GM19438 (cell line): ENCODE results near the gene DYNLT3.
A peak's percentile ranks its signal among the peaks of the same experiment; 100 is the strongest.

Experiments used
- ATAC-seq: cut with Tn5 transposase; IDR thresholded peaks from one replicate; pipeline ENCODE4 v1.9.1; 2021; ENCODE audit warnings: low read depth; ENCODE audit not compliant: unreplicated experiment

DYNLT3 gene

DNA sequence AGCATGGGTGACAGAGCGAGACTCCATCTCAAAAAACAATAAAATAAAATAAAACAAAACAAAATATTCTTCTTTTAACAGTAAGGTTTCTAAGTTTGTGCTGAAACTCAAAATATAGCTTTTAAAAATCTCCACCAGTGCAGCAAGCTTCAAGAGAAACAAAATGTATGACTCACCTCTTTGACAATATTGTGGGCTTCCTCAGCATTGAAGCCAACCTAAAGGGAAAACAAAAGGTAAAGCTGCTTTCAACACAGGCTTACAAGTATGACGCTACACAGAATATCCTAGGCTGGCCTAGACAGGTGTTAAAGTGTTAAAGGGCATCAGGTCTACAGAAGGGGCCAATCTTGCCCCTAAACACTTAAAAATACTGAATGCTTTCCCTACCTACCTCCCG lies 1.2 kb downstream of the DYNLT3 start:
- no peak for ATAC-seq

GRCh38 chrX:37844622-37845021 lies 2.7 kb downstream of the DYNLT3 start:
- no peak for ATAC-seq

DNA sequence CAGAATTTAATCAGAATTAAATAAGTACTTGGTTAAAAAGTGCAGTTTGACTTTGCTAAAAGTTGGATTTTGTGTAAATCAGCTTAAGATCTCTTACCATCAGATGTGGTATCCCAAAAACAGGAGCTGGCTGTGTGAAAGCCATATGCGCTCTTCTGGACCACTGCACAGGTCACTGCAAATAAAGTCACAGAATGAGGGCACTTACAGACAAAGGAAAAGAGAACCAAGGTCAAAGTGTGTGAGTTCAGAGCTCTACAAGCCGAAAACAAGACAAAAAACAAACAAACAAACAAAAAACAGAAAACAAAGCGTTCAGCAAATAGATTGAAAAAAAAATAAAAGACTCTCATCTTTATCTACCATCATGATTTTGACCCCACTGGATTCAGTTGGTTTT lies 6.4 kb downstream of the DYNLT3 start:
- ATAC-seq = no peak

- ATAC-seq = no peak
Measured at GRCh38 chrX:37834937-37835336, 12.4 kb downstream of the DYNLT3 start.

DNA sequence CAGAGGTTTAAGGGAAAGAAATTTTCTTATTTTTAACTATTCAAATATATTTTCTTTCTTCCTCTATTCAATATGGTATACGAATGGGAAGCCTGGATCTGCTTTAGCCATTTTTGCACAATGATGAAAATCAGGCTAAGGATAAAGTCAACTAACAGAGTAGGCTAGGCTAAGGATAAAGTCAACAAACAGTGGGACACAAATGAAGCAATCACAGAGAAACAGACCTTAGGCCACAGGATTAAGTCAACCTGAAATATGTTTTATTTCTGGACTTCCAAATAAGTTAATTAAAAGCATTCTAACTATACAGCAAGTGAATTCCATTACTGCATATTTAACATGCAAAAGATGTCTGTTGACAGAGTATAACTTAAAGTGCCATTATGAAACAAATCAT lies 17.0 kb downstream of the DYNLT3 start:
- no peak for ATAC-seq

GRCh38 chrX:37829721-37830120 lies 17.6 kb downstream of the DYNLT3 start:
- ATAC-seq = no peak

- peak; percentile 67 for ATAC-seq
Measured at GRCh38 chrX:37825215-37825842, 22.0 kb downstream of the DYNLT3 start.

DNA sequence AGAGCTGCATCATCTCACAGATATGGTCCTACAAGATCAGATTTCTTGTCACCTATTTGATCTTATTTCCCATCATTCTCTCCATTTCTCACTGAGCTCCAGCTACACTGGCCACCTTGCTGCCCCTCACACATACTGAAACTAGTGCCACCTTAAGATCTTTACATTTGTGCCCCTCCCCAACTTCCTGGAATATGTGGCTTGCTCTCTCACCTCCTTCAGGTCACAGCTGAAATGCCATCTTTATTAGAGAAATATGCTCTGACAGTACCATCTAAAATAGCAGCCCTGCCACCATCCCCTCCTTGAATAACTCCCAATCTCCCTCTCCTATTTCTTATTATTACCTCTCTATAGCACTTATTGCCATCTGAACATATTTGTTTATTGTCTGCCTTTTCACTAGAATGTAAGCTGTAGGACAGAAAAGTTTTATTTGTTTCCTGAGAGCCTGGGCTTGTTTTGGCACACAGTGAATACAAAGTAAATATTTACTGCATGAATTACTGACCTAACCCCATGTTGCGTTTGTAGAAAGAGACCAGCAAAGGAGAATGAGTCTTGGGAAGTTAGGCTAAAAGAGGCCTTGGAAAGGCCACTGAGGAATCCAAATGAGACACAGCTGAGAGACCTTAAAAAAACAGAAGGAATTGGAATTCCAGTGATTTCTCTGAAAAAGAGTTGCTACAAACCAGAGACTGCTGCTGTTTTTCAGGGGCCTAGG lies 22.7 kb downstream of the DYNLT3 start:
- no peak for ATAC-seq

DNA sequence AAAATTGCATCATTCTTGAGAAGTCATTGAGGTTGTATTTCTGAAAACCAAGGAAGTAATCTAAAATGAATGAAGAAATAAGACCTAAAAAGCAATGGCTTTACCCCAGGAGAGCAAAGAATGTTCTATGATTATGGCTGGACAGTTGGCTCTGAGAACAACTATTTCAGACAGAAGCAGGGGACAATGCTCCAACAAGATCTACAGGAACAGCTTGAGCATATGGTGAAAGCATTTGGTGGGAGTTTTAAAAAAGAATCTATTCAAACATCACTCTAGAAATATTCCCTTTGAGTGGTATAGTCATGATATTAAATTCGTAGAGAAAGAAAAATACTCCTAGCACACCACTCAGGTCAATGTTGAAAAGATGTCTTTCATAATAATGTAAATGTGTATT lies 26.7 kb downstream of the DYNLT3 start:
- ATAC-seq = no peak

DNA sequence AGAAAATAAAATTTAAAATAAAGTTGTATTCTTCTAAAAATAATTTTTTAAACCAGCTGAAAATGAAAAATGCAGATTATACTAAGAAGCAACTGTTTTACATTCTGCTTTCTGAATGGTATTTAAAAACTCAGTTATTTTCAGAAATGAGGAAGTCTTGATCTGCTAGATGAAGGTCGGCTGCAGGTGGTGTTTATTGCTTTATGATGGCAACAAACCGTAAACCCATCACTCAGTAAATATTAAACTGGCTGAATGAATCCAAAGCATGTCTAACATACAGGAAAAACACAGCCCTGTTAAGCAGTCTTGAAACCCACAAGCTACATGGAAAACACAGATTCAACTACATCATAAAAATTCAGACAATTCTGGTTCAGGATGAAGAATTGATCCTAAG lies 29.3 kb downstream of the DYNLT3 start:
- peak; percentile 62 for ATAC-seq

GRCh38 chrX:37817579-37817978 lies 29.8 kb downstream of the DYNLT3 start:
- ATAC-seq = peak; percentile 45

DNA sequence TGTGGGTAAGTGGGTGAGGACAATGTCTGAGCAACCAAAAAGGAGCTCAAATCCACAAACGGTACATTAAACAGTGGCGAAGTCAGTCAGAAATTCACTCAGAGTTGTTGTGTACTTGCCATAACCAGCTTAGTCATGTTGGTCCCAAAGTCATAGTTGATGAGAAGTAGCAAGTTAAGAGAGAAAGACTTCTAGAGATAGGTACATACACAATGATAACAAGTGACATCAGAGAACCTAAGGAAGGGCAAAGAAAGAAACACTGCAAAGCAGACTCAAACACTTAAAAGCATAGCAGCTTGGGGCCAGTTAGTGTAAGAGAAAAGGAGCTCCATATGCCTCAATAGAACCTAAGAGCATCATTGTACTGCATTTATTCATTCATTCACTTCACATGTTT lies 30.2 kb downstream of the DYNLT3 start:
- ATAC-seq = no peak

DNA sequence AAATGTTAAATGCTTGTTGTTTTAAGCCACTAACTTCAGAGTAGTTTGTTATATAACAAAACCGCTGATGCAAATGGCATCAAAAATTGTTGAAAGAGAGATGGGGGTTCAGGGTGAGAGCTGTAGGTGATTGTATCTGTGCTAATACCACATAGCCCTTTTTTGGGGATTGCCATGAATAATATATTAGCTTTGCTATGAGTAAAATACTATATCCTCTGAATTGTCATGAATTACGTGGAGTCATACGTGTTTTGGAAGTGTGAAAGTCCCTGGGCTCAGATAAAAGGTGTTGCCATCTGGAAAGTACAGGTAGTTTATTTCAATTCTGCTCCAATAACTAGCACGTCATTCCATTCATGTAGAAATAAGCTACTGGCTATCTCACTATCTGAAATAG lies 30.6 kb downstream of the DYNLT3 start:
- ATAC-seq = no peak

DNA sequence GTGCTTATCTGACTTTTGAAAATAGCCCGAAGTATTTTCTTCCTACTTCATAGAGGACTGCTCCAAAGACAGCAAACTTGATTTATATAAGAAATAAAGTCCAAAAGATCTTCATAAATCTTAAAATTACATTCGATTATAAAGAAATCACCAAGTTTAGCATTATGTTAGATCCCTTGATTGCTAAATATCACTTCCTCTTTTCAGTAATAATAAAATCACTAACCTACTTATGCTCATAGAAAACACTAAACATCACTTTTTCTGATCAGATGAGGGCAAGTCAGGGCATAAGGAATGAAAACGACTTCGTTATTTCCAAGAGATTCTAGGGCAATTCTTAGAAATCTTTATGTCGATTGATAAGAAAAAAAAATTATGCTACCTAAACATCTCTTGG lies 32.0 kb downstream of the DYNLT3 start:
- ATAC-seq = no peak

- no peak for ATAC-seq
Measured at GRCh38 chrX:37813570-37813969, 33.8 kb downstream of the DYNLT3 start.

GRCh38 chrX:37812110-37812509 lies 35.3 kb downstream of the DYNLT3 start:
- ATAC-seq = no peak

GRCh38 chrX:37809970-37810369 lies 37.4 kb downstream of the DYNLT3 start:
- no peak for ATAC-seq

GRCh38 chrX:37803057-37803456 lies 44.3 kb downstream of the DYNLT3 start:
- no peak for ATAC-seq

DNA sequence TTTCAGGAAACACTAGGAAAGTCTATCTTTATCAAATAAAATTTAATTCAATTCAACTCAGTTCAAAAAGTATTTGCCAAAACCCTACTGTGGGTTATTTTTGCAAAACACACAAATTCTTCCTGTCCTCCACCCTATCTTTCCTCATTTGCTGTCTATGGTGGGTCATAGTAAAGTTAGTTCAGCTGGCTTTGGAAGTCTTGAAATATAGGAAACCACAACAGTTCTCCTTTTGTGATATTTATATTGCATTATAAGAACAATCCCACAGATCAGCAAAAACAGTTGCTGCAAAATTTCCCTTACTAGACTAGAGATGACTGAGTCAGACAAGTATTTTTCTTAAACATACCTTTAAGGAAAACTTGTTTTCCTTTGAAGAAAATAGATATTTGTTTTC lies 45.3 kb downstream of the DYNLT3 start:
- no peak for ATAC-seq

GRCh38 chrX:37800717-37801116 lies 46.7 kb downstream of the DYNLT3 start:
- ATAC-seq = no peak

GRCh38 chrX:37799936-37800335 lies 47.4 kb downstream of the DYNLT3 start:
- ATAC-seq = no peak

GRCh38 chrX:37796805-37797204 lies 50.6 kb downstream of the DYNLT3 start:
- ATAC-seq = peak; percentile 84
